Astrocyte of the spinal cord (primary cell): ENCODE results near the gene SPEF1.

Experiments used
- DNase-seq: peaks from one replicate; pipeline ENCODE4 v3.0.0; 2011; ENCODE audit warnings: low read depth, low spot score
- H3K4me3 ChIP-seq: 2 replicates; pipeline ENCODE4 v1.5.1; 2011; ENCODE audit warnings: low read depth, mild to moderate bottlenecking, low read length, moderate library complexity
- CTCF ChIP-seq: IDR thresholded peaks from 2 replicates; pipeline ENCODE4 v1.5.1; 2012; ENCODE audit warnings: low read depth, mild to moderate bottlenecking, low read length, inconsistent platforms
- in situ Hi-C: cut with HindIII; loops from 2 replicates; pipeline ENCODE4 v1.10.0; 2017; ENCODE audit warnings: low sequenced_read_pairs

The SPEF1 gene

GRCh38 chr20:3749087-3749688 is 32.1 kb downstream of the SPEF1 start:
- DNase-seq, result no peak
- no peak for TF ChIP-seq CTCF
- H3K4me3 ChIP-seq, result no peak overlapping the region
- in situ Hi-C loops, result no loop called here

GRCh38 chr20:3748073-3748472 is 33.2 kb downstream of the SPEF1 start:
- TF ChIP-seq CTCF, result no peak
- no peak for DNase-seq
- no peak overlapping the region for H3K4me3 ChIP-seq
- in situ Hi-C loops, result no loop called here

GRCh38 chr20:3747471-3747870 is 33.8 kb downstream of the SPEF1 start:
- no peak for TF ChIP-seq CTCF
- in situ Hi-C loops, result no loop called here
- H3K4me3 ChIP-seq, result no peak overlapping the region
- no peak for DNase-seq

GRCh38 chr20:3745686-3746173 is 35.5 kb downstream of the SPEF1 start:
- no peak for DNase-seq
- no peak overlapping the region for H3K4me3 ChIP-seq
- in situ Hi-C loops, result no loop called here
- TF ChIP-seq CTCF, result no peak

GRCh38 chr20:3744806-3745685 is 36.2 kb downstream of the SPEF1 start:
- TF ChIP-seq CTCF, result no peak
- in situ Hi-C loops, result no loop called here
- peak; percentile 59 for DNase-seq
- H3K4me3 ChIP-seq, result no peak overlapping the region

GRCh38 chr20:3744037-3744436 is 37.2 kb downstream of the SPEF1 start:
- TF ChIP-seq CTCF, result no peak
- DNase-seq, result no peak
- no peak overlapping the region for H3K4me3 ChIP-seq
- in situ Hi-C loops, result no loop called here
